Activated naive CD4-positive, alpha-beta T cell treated with anti-CD3 and anti-CD28 coated beads for 36 hours (primary cell): Measurements from ENCODE around the gene STAB2. TPM values are rescaled to one million over a fixed set of nuclear protein-coding genes. Genes with fewer than 3 reads are reported as not detected.
A peak's percentile ranks its signal among the peaks of the same experiment; 100 is the strongest.

ENCODE experiments used
- CTCF ChIA-PET: fragments of 350-600 bp; sonication (Branson Sonifier 250); formaldehyde crosslinking; loops from one replicate; lab custom pipeline; 2021; ENCODE audit warnings: antibody characterized with exemption; lab: Charles Lee
- DNase-seq: peaks from one replicate; pipeline ENCODE4 v3.0.0-alpha.2; 2020
- H3K27ac Mint-ChIP-seq: one replicate; pipeline ENCODE4 v1.8.0; 2021; ENCODE audit warnings: mild to moderate bottlenecking, mixed read lengths
- H3K27me3 Mint-ChIP-seq: one replicate; pipeline ENCODE4 v1.8.0; 2021; ENCODE audit warnings: low read depth, mixed read lengths
- H3K36me3 Mint-ChIP-seq: one replicate; pipeline ENCODE4 v1.8.0; 2021; ENCODE audit warnings: low read depth, mixed read lengths
- H3K4me1 Mint-ChIP-seq: one replicate; pipeline ENCODE4 v1.8.0; 2021; ENCODE audit warnings: low read depth, mixed read lengths
- H3K4me3 Mint-ChIP-seq: one replicate; pipeline ENCODE4 v1.8.0; 2021; ENCODE audit warnings: mild to moderate bottlenecking, moderate library complexity, mixed read lengths
- H3K9me3 Mint-ChIP-seq: one replicate; pipeline ENCODE4 v1.8.0; 2021; ENCODE audit warnings: mixed read lengths
- intact Hi-C: fragments of 100-400 bp; cut with micrococcal nuclease; formaldehyde crosslinking; loops from one replicate; pipeline ENCODE4 v1.15.1; 2023
- total RNA-seq, 2 experiments: library from RNA; stranded (reverse); gene quantifications; one replicate each; pipeline ENCODE4 v1.2.3, GENCODE V29; 2021

The STAB2 gene
- total RNA-seq: not detected

GRCh38 chr12:103586791-103587370 lies at the start of gene STAB2:
Gene STAB2, plus strand, starts transcription at chr12:103587273. Its CDS starts 204 bp downstream, at chr12:103587477.
- Mint-ChIP-seq H3K36me3 (no peaks in the 10 kb centered on the region), H3K27ac (no peak within 1 kb of the TSS), H3K27me3 (no peaks in the 10 kb centered on the region), H3K4me1 (no peaks in the 10 kb centered on the region), H3K9me3 (no peaks in the 10 kb centered on the region), H3K4me3 (no peak within 1 kb of the TSS)
- DNase-seq: no peak
- intact Hi-C loops: no loop called here
- CTCF ChIA-PET: interaction anchor here (1.2 kb wide), 1 partner anchor 14 kb away, joined by 4 read pairs; no protein-coding TSS in a partner anchor

GRCh38 chr12:103538397-103538796 lies 48.7 kb upstream of the STAB2 start:
- Mint-ChIP-seq H3K27ac (no peak overlapping the region), H3K9me3 (no peaks in the 10 kb centered on the region), H3K27me3 (peaks cover 2% of the 10 kb centered on the region), H3K36me3 (no peaks in the 10 kb centered on the region), H3K4me1 (no peaks in the 10 kb centered on the region), H3K4me3 (no peak overlapping the region)
- intact Hi-C loops: no loop called here
- peak; percentile 12 for DNase-seq
- CTCF ChIA-PET: interaction anchor here (1.1 kb wide), 1 partner anchor 10 kb away, joined by 3 read pairs; no protein-coding TSS in a partner anchor

GRCh38 chr12:103540319-103540718 lies 46.8 kb upstream of the STAB2 start:
- CTCF ChIA-PET: interaction anchor here (0.9 to 1.3 kb wide), 2 partner anchors 9 to 656 kb away, joined by 3 to 4 read pairs; no protein-coding TSS in a partner anchor
- Mint-ChIP-seq H3K9me3 (no peaks in the 10 kb centered on the region), H3K4me1 (no peaks in the 10 kb centered on the region), H3K27ac (no peak overlapping the region), H3K4me3 (no peak overlapping the region), H3K36me3 (no peaks in the 10 kb centered on the region), H3K27me3 (peaks cover 2% of the 10 kb centered on the region)
- intact Hi-C loops: no loop called here
- DNase-seq: no peak

GRCh38 chr12:103542078-103542477 lies 45.0 kb upstream of the STAB2 start:
- no peaks in the 10 kb centered on the region for H3K4me1 Mint-ChIP-seq
- CTCF ChIA-PET: interaction anchor here (0.8 kb wide), 1 partner anchor 46 kb away, joined by 4 read pairs; the partner anchor contains the start of gene C12orf42
- no peak for DNase-seq
- H3K36me3 Mint-ChIP-seq: no peaks in the 10 kb centered on the region
- H3K9me3 Mint-ChIP-seq: no peaks in the 10 kb centered on the region
- H3K27ac Mint-ChIP-seq: no peak overlapping the region
- no peak overlapping the region for H3K4me3 Mint-ChIP-seq
- peaks cover 4% of the 10 kb centered on the region for H3K27me3 Mint-ChIP-seq
- intact Hi-C loops: no loop called here

- Mint-ChIP-seq H3K9me3 (no peaks in the 10 kb centered on the region), H3K4me3 (no peak overlapping the region), H3K27ac (no peak overlapping the region), H3K27me3 (peaks cover 9% of the 10 kb centered on the region), H3K4me1 (peaks cover 2% of the 10 kb centered on the region), H3K36me3 (no peaks in the 10 kb centered on the region)
- CTCF ChIA-PET: interaction anchor here (0.9 to 4.2 kb wide), 9 partner anchors 12 to 664 kb away, joined by 3 to 40 read pairs (median 5); partner anchors contain the start of gene C12orf42
- intact Hi-C loops: loop anchor here (5.0 kb wide), 1 partner anchor 270 kb away; no protein-coding TSS in a partner anchor
- DNase-seq: no peak
Measured at GRCh38 chr12:103546959-103547358, 40.1 kb upstream of the STAB2 start.

- intact Hi-C loops: loop anchor here (5.0 kb wide), 1 partner anchor 270 kb away; no protein-coding TSS in a partner anchor
- DNase-seq: no peak
- H3K4me3 Mint-ChIP-seq: no peak overlapping the region
- no peak overlapping the region for H3K27ac Mint-ChIP-seq
- CTCF ChIA-PET: interaction anchor here (0.9 to 4.2 kb wide), 11 partner anchors 20 to 1486 kb away, joined by 3 to 40 read pairs (median 3); partner anchors contain the start of genes C12orf42 and WASHC3
- no peaks in the 10 kb centered on the region for H3K9me3 Mint-ChIP-seq
- peaks cover 2% of the 10 kb centered on the region for H3K4me1 Mint-ChIP-seq
- H3K27me3 Mint-ChIP-seq: peaks cover 12% of the 10 kb centered on the region
- no peaks in the 10 kb centered on the region for H3K36me3 Mint-ChIP-seq
Measured at GRCh38 chr12:103547376-103547775, 39.7 kb upstream of the STAB2 start.

GRCh38 chr12:103547929-103548328 lies 39.1 kb upstream of the STAB2 start:
- no peak overlapping the region for H3K27ac Mint-ChIP-seq
- H3K4me1 Mint-ChIP-seq: peaks cover 2% of the 10 kb centered on the region
- H3K27me3 Mint-ChIP-seq: peaks cover 17% of the 10 kb centered on the region
- H3K36me3 Mint-ChIP-seq: no peaks in the 10 kb centered on the region
- no peaks in the 10 kb centered on the region for H3K9me3 Mint-ChIP-seq
- H3K4me3 Mint-ChIP-seq: no peak overlapping the region
- CTCF ChIA-PET: interaction anchor here (0.7 to 4.2 kb wide), 22 partner anchors 9 to 1607 kb away, joined by 3 to 40 read pairs (median 4); partner anchors contain the start of genes C12orf42 and WASHC3
- intact Hi-C loops: loop anchor here (1.0 to 5.0 kb wide), 10 partner anchors 43 to 1609 kb away; no protein-coding TSS in a partner anchor
- DNase-seq: no peak

GRCh38 chr12:103548622-103549601 lies 38.2 kb upstream of the STAB2 start:
- no peak overlapping the region for H3K27ac Mint-ChIP-seq
- peaks cover 23% of the 10 kb centered on the region for H3K27me3 Mint-ChIP-seq
- CTCF ChIA-PET: interaction anchor here (0.7 to 4.2 kb wide), 25 partner anchors 8 to 1608 kb away, joined by 3 to 40 read pairs (median 4); partner anchors contain the start of genes C12orf42 and WASHC3
- intact Hi-C loops: loop anchor here (1.0 to 5.0 kb wide), 10 partner anchors 44 to 1610 kb away; no protein-coding TSS in a partner anchor
- H3K4me1 Mint-ChIP-seq: peaks cover 2% of the 10 kb centered on the region
- no peaks in the 10 kb centered on the region for H3K9me3 Mint-ChIP-seq
- H3K4me3 Mint-ChIP-seq: no peak overlapping the region
- DNase-seq: peak; percentile 86
- H3K36me3 Mint-ChIP-seq: no peaks in the 10 kb centered on the region

- no peak overlapping the region for H3K4me3 Mint-ChIP-seq
- H3K27me3 Mint-ChIP-seq: peaks cover 20% of the 10 kb centered on the region
- CTCF ChIA-PET: interaction anchor here (0.6 to 1.6 kb wide), 2 partner anchors 8 to 71 kb away, joined by 3 to 4 read pairs; no protein-coding TSS in a partner anchor
- no peak overlapping the region for H3K27ac Mint-ChIP-seq
- intact Hi-C loops: no loop called here
- H3K4me1 Mint-ChIP-seq: no peaks in the 10 kb centered on the region
- H3K9me3 Mint-ChIP-seq: peaks cover 2% of the 10 kb centered on the region
- no peak for DNase-seq
- no peaks in the 10 kb centered on the region for H3K36me3 Mint-ChIP-seq
Measured at GRCh38 chr12:103556890-103557627, 30.0 kb upstream of the STAB2 start.

GRCh38 chr12:103557628-103558010 lies 29.5 kb upstream of the STAB2 start:
- H3K4me3 Mint-ChIP-seq: no peak overlapping the region
- DNase-seq: no peak
- no peaks in the 10 kb centered on the region for H3K36me3 Mint-ChIP-seq
- CTCF ChIA-PET: interaction anchor here (0.6 to 1.6 kb wide), 2 partner anchors 9 to 70 kb away, joined by 3 to 4 read pairs; no protein-coding TSS in a partner anchor
- intact Hi-C loops: no loop called here
- peaks cover 2% of the 10 kb centered on the region for H3K9me3 Mint-ChIP-seq
- H3K4me1 Mint-ChIP-seq: no peaks in the 10 kb centered on the region
- no peak overlapping the region for H3K27ac Mint-ChIP-seq
- H3K27me3 Mint-ChIP-seq: peaks cover 21% of the 10 kb centered on the region

GRCh38 chr12:103558879-103559278 lies 28.2 kb upstream of the STAB2 start:
- H3K4me3 Mint-ChIP-seq: no peak overlapping the region
- intact Hi-C loops: no loop called here
- H3K4me1 Mint-ChIP-seq: no peaks in the 10 kb centered on the region
- no peaks in the 10 kb centered on the region for H3K36me3 Mint-ChIP-seq
- no peak for DNase-seq
- CTCF ChIA-PET: interaction anchor here (0.8 kb wide), 1 partner anchor 12 kb away, joined by 3 read pairs; no protein-coding TSS in a partner anchor
- H3K27ac Mint-ChIP-seq: no peak overlapping the region
- peaks cover 13% of the 10 kb centered on the region for H3K27me3 Mint-ChIP-seq
- peaks cover 2% of the 10 kb centered on the region for H3K9me3 Mint-ChIP-seq
